Measurements from ENCODE around the gene TRMU.

The TRMU gene

GRCh38 chr22:46337870-46338269 lies 2.4 kb downstream of the TRMU start:
- DNase-seq = no peak

- DNase-seq = no peak
Observed at GRCh38 chr22:46338636-46339035, 3.1 kb downstream of the TRMU start.

GRCh38 chr22:46339956-46340355 lies 4.4 kb downstream of the TRMU start:
- no peak for DNase-seq

- DNase-seq = no peak
Observed at GRCh38 chr22:46340676-46341075, 5.2 kb downstream of the TRMU start.

- DNase-seq = no peak
Observed at GRCh38 chr22:46346680-46347405, 11.3 kb downstream of the TRMU start.

GRCh38 chr22:46347646-46348045 lies 12.1 kb downstream of the TRMU start:
- DNase-seq = no peak

GRCh38 chr22:46348099-46348695 lies 12.7 kb downstream of the TRMU start:
- DNase-seq = no peak

GRCh38 chr22:46349238-46349637 lies 13.7 kb downstream of the TRMU start:
- no peak for DNase-seq

- no peak for DNase-seq
Observed at GRCh38 chr22:46349681-46350080, 14.2 kb downstream of the TRMU start.

- DNase-seq = no peak
Observed at GRCh38 chr22:46350121-46350520, 14.6 kb downstream of the TRMU start.

- DNase-seq = no peak
Observed at GRCh38 chr22:46350646-46351045, 15.1 kb downstream of the TRMU start.

GRCh38 chr22:46351131-46351735 lies 15.7 kb downstream of the TRMU start:
- DNase-seq = no peak

GRCh38 chr22:46351767-46352166 lies 16.3 kb downstream of the TRMU start:
- DNase-seq = no peak

GRCh38 chr22:46352276-46352675 lies 16.8 kb downstream of the TRMU start:
- DNase-seq = no peak

- no peak for DNase-seq
Observed at GRCh38 chr22:46352691-46353386, 17.3 kb downstream of the TRMU start.

GRCh38 chr22:46353483-46354105 lies 18.1 kb downstream of the TRMU start:
- no peak for DNase-seq

GRCh38 chr22:46354176-46354992 lies 18.9 kb downstream of the TRMU start:
- no peak for DNase-seq

GRCh38 chr22:46354993-46355305 lies 19.4 kb downstream of the TRMU start:
- no peak for DNase-seq

GRCh38 chr22:46355369-46355995 lies 20.0 kb downstream of the TRMU start:
- peak; percentile 81 for DNase-seq

- DNase-seq = no peak
Observed at GRCh38 chr22:46355996-46356471, 20.5 kb downstream of the TRMU start.

- no peak for DNase-seq
Observed at GRCh38 chr22:46356496-46357480, 21.3 kb downstream of the TRMU start.
